ENCODE data around the gene CRYBB2.
"Not testable (repeated sequence)": the region's sequence is repeated elsewhere in the genome, so short reads cannot be mapped to it uniquely, and the experiment has no call there.

CRYBB2 gene

DNA sequence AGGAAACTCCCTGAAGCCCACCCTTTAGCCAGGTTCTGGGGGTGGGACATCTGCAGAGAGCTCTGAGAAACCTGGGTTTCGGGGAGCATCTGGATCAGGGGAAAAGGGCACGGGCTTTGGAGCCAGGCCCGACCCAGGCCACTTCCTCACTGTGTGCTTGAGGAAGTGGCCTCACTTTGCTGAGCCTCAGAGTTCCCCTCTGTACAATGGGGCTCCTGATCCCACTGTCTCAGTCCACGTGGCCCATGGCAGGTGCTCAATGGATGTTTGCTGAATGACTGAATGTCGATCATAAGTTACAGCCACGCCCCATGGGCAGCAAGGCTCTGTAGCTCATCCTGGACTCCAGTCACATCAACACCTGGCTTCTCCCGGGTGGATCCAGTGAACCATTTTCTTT is 18.5 kb upstream of the CRYBB2 start:
- no peak for DNase-seq

DNA sequence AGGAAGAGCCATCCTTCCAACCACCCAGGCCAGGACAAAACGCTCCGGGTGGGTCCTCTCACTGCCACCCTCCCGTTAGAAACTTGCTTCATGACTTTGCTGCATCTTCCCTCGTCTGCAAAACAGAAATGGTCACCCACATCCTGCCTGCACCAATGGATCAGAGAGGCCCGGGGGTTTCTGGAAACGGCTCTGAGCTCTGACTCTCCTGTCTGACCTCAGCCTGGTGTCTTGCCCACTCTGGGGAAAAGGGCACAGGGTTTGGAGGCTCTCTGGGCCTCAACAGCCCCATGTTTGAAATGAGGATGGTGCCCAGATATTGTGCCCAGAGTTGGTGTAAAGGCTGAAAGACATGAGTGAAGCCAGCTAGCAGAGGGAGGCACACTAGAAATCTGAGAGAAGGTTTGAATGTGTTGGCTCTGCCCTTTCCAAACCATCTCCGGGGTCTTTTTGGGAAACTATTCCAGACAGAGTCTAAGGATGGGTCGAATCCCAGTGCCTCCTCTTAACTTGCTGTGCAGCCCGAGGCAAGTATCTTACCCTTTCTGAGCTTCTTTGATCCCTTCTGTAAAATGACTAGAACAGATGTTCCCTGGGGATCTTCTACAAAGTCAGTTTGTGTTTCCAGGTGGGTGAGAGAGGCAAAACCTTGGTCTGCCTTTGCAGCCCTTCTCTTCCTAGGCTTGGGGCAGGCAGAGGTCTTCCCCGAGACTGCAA is 17.7 kb upstream of the CRYBB2 start:
- no peak for DNase-seq

DNA sequence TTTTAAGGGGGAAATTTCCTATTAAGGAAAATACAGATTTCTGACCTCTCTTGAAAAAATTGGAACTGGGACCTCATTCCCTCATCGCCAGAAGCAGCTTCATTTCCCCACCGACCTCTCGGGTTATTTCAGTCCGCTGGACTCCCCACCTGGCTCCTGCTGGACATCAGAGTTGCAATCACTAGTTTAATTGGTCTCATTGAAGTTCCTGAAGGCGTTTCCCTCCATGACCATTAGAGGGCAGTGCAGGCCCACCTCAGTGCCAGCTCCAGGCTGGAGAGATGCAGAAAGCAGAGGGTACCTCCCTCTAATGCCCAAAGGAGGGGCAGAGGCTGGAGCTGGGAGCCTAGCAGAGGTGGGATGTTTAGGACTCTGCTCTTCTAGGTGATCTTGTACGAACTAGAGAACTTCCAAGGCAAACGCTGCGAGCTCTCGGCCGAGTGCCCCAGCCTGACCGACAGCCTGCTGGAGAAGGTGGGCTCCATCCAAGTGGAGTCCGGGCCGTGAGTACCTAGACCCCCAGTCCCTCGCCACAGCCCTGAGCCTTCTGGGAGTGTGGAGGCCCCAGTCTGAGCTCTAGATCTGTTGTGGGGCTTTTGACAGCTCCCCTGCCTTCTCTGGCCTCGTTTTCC is 17.0 kb upstream of the CRYBB2 start:
- DNase-seq, result peak; percentile 55

DNA sequence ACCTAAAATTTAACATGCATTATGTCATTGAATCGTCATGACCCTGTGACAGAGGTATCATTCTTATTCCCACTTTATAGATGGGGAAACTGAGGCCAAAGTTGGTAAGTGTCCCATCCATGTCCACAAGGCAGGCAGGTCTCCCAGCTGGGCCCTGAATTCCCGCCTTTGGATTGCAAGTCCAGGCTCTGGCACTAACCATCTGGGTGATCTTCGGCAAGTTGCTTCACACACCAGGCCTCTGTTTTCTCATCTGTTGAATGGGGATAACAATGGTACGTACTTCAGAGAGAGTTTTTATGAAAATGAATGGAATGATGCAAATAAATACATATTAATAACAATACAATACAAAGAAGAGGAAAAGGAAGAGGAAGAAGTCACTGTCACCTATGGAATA is 16.4 kb upstream of the CRYBB2 start:
- no peak for DNase-seq

DNA sequence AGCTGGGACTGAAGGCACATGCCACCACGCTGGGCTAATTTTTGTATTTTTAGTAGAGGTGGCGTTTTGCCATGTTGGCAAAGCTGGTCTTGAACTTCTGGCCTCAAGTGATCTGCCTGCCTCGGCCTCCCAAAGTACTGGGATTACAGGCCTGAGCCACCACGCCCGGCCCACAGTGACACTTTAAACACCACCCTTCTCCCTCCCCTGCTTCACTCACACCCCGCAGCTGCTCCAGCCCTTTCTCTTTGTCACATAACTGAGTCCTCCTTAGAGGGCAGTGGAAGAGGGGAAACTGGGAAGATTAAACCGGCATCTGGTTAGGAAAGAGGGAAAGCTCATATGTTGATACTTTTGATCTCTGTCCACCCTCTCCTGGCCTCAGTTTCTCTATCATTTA is 14.9 kb upstream of the CRYBB2 start:
- not testable (repeated sequence) for DNase-seq

DNA sequence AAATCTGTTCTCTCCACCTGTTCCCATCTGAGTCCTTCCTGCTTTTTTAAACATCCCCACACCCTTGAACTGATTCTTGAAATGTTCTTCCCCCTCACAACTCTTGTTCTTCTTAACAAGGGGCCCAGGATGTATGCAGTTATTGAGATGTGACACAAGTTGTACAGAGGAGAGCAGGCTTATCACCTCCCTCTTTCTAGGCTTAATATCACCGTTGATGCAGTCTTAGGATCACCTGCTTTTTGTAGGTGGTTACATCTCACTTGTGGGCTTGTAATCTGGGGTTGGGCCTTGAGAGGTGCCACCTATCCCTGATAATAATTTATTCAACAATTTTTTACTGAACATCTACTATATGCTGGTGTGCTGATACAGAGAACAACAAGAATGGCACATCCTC is 13.6 kb upstream of the CRYBB2 start:
- DNase-seq, result no peak

DNA sequence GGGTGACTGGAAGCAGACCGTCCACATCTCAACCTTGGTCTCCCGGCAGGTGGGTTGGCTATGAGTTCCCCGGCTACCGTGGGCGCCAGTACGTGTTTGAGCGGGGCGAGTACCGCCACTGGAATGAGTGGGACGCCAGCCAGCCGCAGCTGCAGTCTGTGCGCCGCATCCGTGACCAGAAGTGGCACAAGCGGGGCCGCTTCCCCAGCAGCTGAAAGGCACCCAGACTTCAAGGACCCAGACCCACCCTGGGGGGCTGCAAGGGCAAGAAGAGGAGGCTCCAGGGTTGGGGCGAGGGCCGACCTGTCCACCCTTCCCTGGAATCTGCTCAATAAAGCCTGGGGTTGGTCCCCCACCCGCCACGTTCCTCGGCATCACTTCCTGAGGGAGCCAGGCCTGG is 12.4 kb upstream of the CRYBB2 start:
- no peak for DNase-seq

DNA sequence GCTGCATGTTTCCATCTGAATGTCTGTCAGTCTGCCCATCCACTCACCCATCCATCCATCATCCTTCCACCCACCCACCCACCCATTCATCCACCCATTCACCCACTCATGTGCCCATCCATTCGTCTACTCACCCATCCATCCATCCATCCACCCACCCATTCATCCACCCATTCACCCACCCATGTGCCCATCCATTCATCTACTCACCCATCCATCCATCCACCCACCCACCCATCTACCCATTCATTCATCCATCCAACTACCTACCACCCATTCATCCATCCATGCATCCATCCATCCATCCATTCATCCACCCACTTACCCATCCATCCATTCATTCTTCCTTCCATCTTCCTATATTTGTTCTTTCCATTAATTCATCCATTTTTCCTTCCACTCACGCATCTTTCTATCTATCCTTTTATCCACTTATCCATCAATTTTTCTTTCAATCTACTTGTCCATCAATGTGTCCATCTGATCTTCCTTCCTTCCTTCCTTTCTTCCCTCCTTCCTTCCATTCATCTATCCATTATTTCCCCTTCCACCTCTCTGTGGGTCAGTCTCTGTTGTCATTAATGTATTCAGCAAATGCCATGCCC is 11.8 kb upstream of the CRYBB2 start:
- DNase-seq, result no peak

DNA sequence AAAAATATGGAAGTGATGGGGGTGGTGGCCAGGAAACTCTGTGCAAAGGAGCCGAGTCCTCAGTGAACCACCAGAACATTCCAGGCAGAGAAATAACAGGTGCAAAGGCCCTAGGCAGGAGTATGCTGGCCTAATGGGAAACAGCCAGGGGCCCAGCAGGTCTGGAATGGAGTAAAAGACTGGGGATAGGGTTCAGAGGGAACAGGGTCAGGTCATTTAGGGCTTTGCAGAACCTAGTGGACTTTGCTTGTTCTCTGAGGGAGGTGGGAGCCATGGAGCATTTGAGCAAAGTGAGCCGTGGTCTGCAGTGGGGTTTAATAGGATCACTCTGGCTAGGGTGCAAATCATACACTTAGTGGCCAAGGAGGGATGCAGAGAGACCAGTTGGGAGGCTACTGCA is 11.1 kb upstream of the CRYBB2 start:
- no peak for DNase-seq

DNA sequence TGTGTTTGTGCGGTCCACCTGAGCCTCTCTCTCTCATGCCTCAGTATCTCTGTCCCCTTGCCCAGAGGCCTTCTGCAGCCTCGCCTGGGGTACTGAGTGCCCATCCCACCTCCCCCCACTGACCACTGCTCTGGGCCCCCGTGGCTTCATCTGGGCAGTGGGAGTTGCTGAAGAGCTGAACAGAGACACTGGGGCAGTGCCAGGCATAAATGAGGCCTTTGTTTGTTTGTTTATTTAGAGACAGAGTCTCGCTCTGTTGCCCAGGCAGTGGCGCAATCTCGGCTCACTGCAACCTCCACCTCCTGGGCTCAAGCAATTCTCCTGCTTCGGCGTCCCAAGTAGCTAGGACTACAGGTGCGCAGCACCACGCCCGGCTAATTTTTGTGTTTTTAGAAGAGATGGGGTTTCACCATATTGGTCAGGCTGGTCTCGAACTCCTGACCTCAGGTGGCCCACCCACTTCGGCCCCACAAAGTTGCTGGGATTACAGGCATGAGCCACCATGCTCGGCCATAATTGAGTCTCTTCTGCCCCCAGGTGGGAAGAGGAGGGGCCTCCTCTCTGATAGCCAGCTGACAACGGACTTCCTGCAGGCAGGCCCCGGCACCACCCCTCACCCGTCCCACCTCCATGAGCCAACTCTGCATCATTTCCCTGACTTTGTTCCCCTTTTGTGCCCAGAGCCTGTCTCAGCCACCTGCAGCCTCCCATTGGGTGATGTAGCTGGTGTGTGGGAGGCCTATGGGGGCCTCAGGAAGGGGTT is 10.5 kb upstream of the CRYBB2 start:
- DNase-seq, result no peak

DNA sequence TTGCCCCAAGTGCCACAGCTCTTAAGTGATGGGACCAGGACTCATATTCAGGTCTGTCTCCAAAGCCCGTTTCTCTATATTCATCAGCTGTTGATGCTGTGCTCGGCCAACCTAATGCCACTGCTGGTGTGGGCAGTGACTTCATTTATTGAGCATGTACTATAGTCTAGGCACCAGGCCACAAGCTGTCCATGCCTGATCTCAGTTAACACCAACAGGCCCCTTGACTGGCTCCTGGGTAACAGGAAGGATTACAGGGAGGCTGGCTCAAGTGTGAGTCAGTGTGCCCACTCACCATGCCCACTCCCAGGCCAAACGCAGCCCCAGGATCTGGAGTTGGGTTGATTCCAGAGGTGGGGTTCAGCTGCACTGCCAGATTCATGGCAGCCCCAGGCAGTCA is 8.6 kb upstream of the CRYBB2 start:
- DNase-seq, result no peak

DNA sequence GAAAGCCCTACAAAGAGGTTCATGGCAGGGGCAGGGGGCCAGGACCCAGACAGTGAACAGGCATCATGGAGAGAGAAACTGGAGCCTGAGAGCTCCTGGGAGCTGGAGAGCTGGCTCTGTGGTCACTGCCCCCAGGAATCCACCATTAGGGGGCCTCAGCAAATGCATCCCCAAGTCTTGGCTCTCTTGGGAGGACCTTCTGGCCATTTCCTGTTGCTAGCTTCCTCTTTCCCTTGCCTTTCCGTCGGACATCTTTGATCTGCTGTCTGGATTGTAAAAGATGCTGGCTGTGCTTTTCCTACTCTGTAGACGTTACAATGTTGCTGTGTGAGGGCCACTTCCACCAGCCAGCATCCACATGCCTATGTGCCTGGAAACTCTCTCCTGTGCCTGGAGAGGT is 7.1 kb upstream of the CRYBB2 start:
- no peak for DNase-seq

DNA sequence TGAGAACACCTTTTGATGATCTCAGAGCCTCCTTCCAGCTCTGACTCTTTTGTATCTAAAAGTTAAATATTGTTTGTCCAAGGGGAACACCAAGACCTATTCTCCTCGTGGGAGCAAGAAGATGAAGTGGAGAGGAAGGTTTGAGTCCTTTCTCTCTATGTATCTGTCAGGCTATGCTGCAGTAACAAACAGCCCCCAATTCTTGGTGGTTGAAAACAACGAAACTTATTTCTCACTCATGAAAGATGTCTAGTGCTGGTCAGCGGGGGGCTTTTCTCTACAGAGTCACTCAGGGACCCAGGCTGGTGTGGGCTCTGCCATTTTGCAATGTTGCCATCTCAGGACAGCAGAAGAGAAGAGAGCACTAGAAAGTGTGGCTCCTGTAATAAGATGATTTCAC is 6.2 kb upstream of the CRYBB2 start:
- no peak for DNase-seq

DNA sequence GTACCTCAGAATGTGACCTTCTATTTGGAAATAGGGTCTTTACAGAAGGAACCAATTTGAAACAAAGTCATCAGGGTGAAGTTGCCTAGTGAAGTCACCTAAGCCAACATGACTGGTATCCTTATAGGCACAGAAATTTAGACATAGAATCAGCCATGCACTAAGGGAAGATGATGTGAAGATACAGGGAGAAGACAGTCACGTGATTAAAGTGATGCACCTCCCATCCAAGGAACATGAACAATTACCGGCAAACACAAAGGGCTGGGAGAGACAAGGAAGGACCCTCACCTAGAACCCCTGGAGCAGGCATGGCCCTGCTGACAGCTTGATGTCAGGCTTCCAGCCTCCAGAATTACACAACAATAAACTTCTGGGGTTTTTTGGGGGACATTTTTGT is 3.2 kb upstream of the CRYBB2 start:
- no peak for DNase-seq

DNA sequence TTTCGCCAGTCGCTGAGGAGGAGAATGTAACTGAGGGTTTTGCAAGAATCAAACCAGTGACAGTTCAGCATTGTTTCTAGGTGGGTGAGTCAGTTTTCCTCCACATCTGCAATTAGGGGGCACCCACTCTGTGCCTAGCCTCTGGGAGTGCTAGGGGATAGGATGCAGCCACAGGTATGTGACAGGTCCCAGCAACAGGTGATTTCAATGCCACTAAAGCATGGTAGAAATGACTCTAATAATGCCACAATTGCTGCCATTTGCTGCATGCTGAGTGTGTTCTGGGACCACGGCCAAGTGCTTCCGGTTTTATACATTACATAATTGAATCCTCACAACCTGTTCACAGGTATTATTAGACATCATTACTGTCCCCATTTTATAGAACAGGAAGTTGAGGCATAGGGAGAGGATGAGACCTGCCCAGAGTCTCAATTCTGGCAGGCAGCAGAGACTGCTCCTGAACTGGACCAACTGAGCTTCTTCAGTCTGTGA is 556 bp downstream of the CRYBB2 start:
- no peak for DNase-seq

DNA sequence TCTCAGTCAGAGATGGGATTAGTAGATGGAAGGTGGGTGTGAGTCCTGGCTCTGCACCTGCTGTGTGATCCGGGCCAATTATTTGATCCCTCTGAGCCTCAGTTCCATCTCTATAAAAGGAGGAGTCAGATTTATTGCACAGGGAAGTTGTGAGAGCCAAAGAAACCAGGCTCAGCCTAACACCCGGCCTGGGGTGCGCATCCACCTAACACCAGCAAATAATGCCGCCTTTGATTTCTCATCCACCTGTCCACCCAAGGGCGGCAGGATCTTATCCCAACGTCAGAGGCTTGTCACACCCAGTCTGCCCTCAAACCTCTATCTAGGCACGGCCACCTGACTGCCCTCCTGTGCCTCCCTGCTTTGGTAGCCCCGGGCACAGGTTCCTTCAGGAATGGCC is 2.4 kb downstream of the CRYBB2 start:
- DNase-seq, result no peak

DNA sequence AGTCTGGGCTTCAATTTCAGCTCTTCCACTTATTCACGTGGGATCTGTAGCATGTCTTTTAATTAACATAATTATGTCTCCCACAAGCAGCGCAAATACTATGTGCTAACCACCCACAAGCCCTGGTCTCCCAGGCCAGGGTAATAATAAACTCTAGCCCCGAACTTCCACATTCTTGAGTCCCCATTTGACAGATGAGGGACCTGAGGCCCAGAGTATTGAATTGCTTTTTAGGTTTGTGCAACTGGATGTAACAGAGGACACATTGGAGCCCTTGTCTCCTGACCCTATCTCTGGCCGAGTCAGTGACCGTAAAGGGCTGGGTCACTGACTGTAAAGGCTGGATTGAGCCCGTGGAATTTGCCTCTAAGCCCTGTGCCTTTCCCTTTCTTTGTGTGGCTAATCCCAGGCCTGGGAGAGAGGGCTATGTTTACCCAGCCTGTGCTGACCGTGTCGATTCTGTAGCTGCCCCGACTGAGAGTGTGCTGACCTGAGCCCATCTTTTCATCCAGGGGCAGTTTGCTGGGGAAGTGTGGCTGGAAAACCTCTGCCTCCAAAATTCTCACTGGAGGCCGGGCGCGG is 3.9 kb downstream of the CRYBB2 start:
- DNase-seq, result no peak

DNA sequence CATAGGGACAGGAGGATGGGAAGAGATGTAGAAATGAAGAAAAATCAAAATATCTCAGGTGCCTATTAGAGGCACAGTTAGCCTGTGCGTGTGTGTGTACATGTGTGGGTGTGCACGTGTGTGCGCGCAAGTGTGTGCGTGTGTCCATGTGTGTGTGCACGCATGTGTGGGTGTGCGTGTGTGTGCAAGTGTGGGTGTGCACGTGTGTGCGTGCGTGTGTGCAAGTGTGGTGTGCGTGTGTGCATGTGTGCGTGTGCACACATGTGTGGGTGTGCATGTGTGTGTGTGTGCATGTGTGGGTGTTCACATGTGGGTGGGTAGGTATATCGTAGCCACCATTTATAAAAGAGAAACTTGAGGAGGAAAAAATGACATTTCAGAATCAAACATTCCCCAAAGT is 9.4 kb downstream of the CRYBB2 start:
- no peak for DNase-seq

DNA sequence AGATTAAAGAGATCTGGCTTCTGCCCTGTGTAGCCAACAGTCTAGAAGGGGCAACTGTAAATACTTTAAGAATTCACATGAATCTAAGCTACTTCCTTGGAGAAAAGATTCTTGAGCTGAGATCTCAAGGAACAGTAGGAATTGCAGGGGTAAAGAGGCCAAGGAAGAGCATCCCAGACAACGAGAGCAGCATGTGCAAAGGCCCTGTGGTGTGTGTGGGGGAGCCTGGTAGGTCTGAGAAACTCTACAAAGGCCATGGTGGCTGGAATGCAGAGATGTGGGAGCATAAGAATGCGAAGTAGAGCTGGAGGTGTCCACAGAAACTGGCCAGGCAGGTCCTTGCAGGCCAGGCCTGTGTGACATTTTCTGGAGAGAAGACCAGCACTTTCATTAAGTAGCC is 11.3 kb downstream of the CRYBB2 start:
- DNase-seq, result not testable (repeated sequence)

DNA sequence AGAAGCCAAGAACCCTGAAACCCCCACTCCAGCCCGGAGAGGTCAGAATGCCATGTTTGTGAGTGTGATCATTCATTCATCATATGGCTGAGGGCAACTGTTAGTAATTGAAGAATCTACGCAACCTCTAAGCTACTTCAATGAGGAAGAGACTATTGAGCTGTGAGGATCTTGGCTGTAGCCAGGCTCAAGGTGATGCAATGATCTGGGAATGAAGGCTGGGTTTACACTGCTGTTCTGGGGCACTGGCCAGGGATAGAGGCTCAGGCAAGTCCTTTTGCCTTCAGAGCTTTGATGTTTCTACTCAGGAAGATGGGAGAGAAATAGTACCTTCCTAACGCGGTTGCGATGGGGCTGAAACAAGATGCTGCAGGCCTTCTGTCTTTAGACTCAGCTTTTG is 12.9 kb downstream of the CRYBB2 start:
- DNase-seq, result no peak

DNA sequence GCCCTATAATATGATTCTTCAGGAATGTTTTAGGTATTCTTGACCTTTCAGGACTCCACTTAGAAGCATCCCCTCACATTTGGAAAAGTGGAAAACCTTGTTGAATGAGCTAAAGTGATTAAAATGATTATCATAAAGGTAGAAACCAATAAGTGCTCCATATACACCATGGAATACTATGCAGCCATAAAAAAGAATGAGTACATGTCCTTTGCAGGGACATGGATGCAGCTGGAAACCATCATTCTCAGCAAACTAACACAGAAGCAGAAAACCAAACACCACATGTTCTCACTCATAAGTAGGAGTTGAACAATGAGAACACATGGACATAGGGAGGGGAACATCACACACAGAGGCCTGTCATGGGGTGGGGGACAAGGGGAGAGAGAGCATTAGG is 14.3 kb downstream of the CRYBB2 start:
- not testable (repeated sequence) for DNase-seq

DNA sequence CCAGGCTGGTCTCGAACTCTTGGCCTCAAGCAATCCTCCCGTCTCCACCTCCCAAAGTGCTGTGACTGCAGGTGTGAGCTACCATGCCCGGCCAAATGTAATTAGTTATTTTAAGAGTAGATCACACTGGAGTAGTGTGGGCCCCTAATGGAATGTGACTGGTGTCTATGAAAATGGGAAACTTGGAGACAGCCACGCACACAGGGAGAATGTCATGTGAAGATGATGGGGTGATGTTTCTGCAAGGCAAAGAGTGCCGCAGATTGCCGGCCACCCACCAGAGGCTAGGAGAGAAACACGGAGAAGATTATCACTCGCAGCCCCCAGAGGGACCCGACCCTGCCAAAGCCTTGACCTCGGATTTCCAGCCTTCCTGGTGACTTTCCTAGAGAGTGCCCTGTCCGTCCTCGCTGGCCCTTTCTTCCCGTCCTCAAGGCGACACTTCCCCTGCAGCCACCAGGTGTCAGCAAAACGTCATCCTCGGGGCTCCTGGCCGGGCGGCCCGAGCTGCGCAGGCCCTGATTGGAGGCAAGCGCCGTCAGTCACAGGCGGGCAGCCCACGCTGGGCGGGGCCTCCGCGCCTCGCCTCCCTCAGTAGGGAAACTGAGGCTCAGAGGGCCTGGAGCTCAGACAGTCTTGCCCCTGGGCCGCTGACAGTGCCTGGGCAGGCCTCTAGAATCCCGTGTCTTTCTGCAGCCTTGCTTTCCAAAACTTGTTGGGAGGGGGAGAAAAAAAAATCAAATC is 16.3 kb downstream of the CRYBB2 start:
- peak; percentile 40 for DNase-seq

DNA sequence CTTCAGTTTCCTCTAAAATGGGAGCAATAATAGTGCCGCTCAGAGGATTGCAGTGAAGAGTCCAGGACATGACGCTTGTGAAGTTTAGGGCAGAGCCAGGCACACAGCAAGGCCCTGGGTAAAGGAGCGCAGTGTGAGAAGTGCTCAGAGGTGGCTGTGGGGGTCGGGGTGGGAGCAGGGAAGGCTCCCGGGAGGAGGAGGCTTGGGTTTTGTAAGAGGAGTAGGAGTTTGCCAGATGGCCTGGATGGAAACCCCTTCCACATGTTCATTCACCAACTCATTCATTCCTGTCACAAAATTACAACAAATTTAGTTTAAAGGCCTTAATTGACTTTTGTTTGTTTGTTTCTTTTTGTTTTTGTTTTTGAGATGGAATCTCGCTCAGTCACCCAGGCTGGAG is 17.0 kb downstream of the CRYBB2 start:
- DNase-seq, result no peak
